GM21381 (cell line): Measurements from ENCODE around the gene PLSCR3.
"Not testable (repeated sequence)": the region's sequence is repeated elsewhere in the genome, so short reads cannot be mapped to it uniquely, and the experiment has no call there.

Experiments used
- ATAC-seq: cut with Tn5 transposase; IDR thresholded peaks from one replicate; pipeline ENCODE4 v1.9.1; 2021; ENCODE audit warnings: mild to moderate bottlenecking, moderate library complexity; ENCODE audit not compliant: unreplicated experiment

The PLSCR3 gene

GRCh38 chr17:7382901-7383300 is 11.4 kb downstream of the PLSCR3 start:
- ATAC-seq: no peak

GRCh38 chr17:7380855-7381683 is 13.3 kb downstream of the PLSCR3 start, which contains the start of gene TNK1:
Gene TNK1, plus strand, starts transcription at chr17:7381089. Its CDS starts 1,838 bp downstream, at chr17:7382927.
- no peak for ATAC-seq

- no peak for ATAC-seq
Measured at GRCh38 chr17:7380321-7380720, 14.0 kb downstream of the PLSCR3 start.

GRCh38 chr17:7379134-7379533 is 15.2 kb downstream of the PLSCR3 start:
- ATAC-seq: no peak

- no peak for ATAC-seq
Measured at GRCh38 chr17:7374353-7374752, 20.0 kb downstream of the PLSCR3 start.

- ATAC-seq: no peak
Measured at GRCh38 chr17:7370853-7371252, 23.5 kb downstream of the PLSCR3 start.

GRCh38 chr17:7369825-7370224 is 24.5 kb downstream of the PLSCR3 start:
- no peak for ATAC-seq

GRCh38 chr17:7368599-7368994 is 25.7 kb downstream of the PLSCR3 start:
- not testable (repeated sequence) for ATAC-seq

- no peak for ATAC-seq
Measured at GRCh38 chr17:7367918-7368598, 26.3 kb downstream of the PLSCR3 start.

- no peak for ATAC-seq
Measured at GRCh38 chr17:7367083-7367482, 27.2 kb downstream of the PLSCR3 start.

- ATAC-seq: not testable (repeated sequence)
Measured at GRCh38 chr17:7365963-7366362, 28.4 kb downstream of the PLSCR3 start.

GRCh38 chr17:7363311-7363710 is 31.0 kb downstream of the PLSCR3 start:
- no peak for ATAC-seq

- ATAC-seq: no peak
Measured at GRCh38 chr17:7361906-7362305, 32.4 kb downstream of the PLSCR3 start.

GRCh38 chr17:7357381-7357780 is 36.9 kb downstream of the PLSCR3 start:
- no peak for ATAC-seq

GRCh38 chr17:7356756-7357155 is 37.6 kb downstream of the PLSCR3 start:
- no peak for ATAC-seq

- ATAC-seq: no peak
Measured at GRCh38 chr17:7356072-7356549, 38.2 kb downstream of the PLSCR3 start.

GRCh38 chr17:7355573-7355972 is 38.8 kb downstream of the PLSCR3 start:
- no peak for ATAC-seq

GRCh38 chr17:7355053-7355452 is 39.3 kb downstream of the PLSCR3 start, which contains the start of gene TMEM95:
Gene TMEM95, plus strand, starts transcription at chr17:7355156. Its CDS starts 49 bp downstream, at chr17:7355205.
- no peak for ATAC-seq

- ATAC-seq: no peak
Measured at GRCh38 chr17:7354262-7354843, 40.0 kb downstream of the PLSCR3 start.

- no peak for ATAC-seq
Measured at GRCh38 chr17:7352910-7353635, 41.3 kb downstream of the PLSCR3 start.

GRCh38 chr17:7352503-7352889 is 41.8 kb downstream of the PLSCR3 start:
- ATAC-seq: no peak
